Activated CD4-positive, alpha-beta T cell treated with anti-CD3 and anti-CD28 coated beads for 1 hour (primary cell): ENCODE measurements around the gene SYCP2L.
"Not testable (repeated sequence)": the region's sequence is repeated elsewhere in the genome, so short reads cannot be mapped to it uniquely, and the experiment has no call there.

Experiments used
- DNase-seq: peaks from one replicate; pipeline ENCODE4 v3.0.0-alpha.2; 2020

Gene SYCP2L

GRCh38 chr6:10961837-10962236 lies 75.0 kb downstream of the SYCP2L start:
- DNase-seq: no peak

- DNase-seq: no peak
These were observed 75.8 kb downstream of the SYCP2L start for GRCh38 chr6:10962673-10963072.

- DNase-seq: no peak
These were observed 76.3 kb downstream of the SYCP2L start for GRCh38 chr6:10963113-10963512.

GRCh38 chr6:10964684-10965083 lies 77.8 kb downstream of the SYCP2L start:
- no peak for DNase-seq

- DNase-seq: no peak
These were observed 81.9 kb downstream of the SYCP2L start for GRCh38 chr6:10968776-10969175.

- DNase-seq: no peak
These were observed 83.9 kb downstream of the SYCP2L start for GRCh38 chr6:10970731-10971130.

GRCh38 chr6:10972196-10972595 lies 85.3 kb downstream of the SYCP2L start:
- DNase-seq: no peak

GRCh38 chr6:10976571-10976970 lies 89.7 kb downstream of the SYCP2L start:
- DNase-seq: no peak

- no peak for DNase-seq
These were observed 90.5 kb downstream of the SYCP2L start for GRCh38 chr6:10977231-10977968.

- no peak for DNase-seq
These were observed 92.8 kb downstream of the SYCP2L start for GRCh38 chr6:10979603-10980002.

GRCh38 chr6:10981409-10981808 lies 94.6 kb downstream of the SYCP2L start:
- no peak for DNase-seq

- not testable (repeated sequence) for DNase-seq
These were observed 98.1 kb downstream of the SYCP2L start for GRCh38 chr6:10984959-10985358.

GRCh38 chr6:10989587-10989986 lies 102.7 kb downstream of the SYCP2L start:
- no peak for DNase-seq

- no peak for DNase-seq
These were observed 104.3 kb downstream of the SYCP2L start for GRCh38 chr6:10991115-10991514.

- no peak for DNase-seq
These were observed 107.0 kb downstream of the SYCP2L start for GRCh38 chr6:10993896-10994295.

- DNase-seq: no peak
These were observed 108.4 kb downstream of the SYCP2L start for GRCh38 chr6:10995114-10995707.

GRCh38 chr6:10999994-11000393 lies 113.1 kb downstream of the SYCP2L start:
- no peak for DNase-seq

- DNase-seq: no peak
These were observed 115.3 kb downstream of the SYCP2L start for GRCh38 chr6:11002176-11002575.

- not testable (repeated sequence) for DNase-seq
These were observed 116.4 kb downstream of the SYCP2L start for GRCh38 chr6:11003297-11003696.

- DNase-seq: no peak
These were observed 119.2 kb downstream of the SYCP2L start for GRCh38 chr6:11006061-11006460.

- DNase-seq: no peak
These were observed 121.1 kb downstream of the SYCP2L start for GRCh38 chr6:11007715-11008608.

GRCh38 chr6:11008821-11009220 lies 122.0 kb downstream of the SYCP2L start:
- no peak for DNase-seq

- DNase-seq: no peak
These were observed 122.5 kb downstream of the SYCP2L start for GRCh38 chr6:11009353-11009752.

- DNase-seq: no peak
These were observed 125.0 kb downstream of the SYCP2L start for GRCh38 chr6:11011787-11012234.
